ENCODE data around the gene MYL3.

MYL3 gene

DNA sequence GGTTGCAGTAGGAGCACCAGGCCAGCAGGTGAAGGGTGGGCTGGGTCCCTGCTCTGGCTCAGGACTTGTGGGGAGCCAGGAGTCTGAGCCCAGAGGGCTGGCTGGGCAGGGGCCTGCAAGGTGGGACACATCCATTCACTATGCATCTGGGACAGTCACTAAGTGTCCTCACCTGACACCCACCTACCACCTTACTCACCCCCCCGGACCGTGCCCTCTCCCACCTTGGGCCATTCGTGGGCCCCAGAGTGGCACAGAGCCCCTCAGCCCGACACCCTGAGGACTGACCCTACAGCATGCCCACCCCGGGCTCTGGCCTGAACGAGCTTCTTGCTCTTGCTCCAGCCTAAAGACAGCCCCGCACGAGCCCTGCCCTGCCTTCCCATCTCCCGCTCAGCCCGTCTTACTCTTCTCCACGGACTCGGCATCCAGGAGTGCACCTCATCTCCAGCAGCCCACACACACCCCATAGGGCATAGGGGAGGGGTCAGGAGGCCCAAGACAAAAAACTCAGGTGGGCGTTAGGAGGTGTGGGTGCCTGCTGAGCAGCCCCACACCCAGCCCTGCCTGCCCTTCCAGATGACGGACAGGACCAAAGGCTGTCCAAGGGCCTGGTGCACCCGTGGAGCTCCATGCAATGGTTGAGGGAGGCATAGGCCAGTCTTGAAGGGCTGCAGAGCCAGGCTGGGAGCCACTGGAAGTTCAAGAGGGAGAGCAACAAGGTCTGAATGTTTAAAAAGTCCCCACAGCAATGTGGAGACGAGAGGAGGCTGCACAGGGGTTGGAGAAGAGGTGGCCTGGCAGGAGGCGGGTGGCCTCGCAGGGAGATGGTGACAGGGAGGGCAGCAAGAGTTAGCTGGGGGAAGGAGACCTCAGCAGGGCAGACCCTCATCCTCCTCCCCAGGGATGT lies 41.3 kb upstream of the MYL3 start:
- TF ChIP-seq CTCF (IDR thresholded peaks at IDR 0.05; ENCODE audit: control extremely low read depth, extremely low read depth, low read depth, missing control alignments), result no peak
- POLR2A ChIA-PET, result no interaction called here
- CTCF ChIA-PET, result interaction anchor here (0.6 to 1.3 kb wide), 2 partner anchors 9 to 10 kb away, joined by 3 to 5 read pairs; no protein-coding TSS in a partner anchor
- no peak for DNase-seq (ENCODE audit: extremely low spot score)

- no peak for DNase-seq (ENCODE audit: extremely low spot score)
- ChIA-PET CTCF (interaction anchor here (0.6 to 1.4 kb wide), 2 partner anchors 8 to 36 kb away, joined by 3 read pairs; no protein-coding TSS in a partner anchor), POLR2A (no interaction called here)
- no peak for TF ChIP-seq CTCF (IDR thresholded peaks at IDR 0.05; ENCODE audit: control extremely low read depth, extremely low read depth, low read depth, missing control alignments)
These were observed 40.4 kb upstream of the MYL3 start for GRCh38 chr3:46903341-46904302.

GRCh38 chr3:46902188-46902631 lies 39.0 kb upstream of the MYL3 start:
- DNase-seq (ENCODE audit: extremely low spot score), result no peak
- TF ChIP-seq CTCF (IDR thresholded peaks at IDR 0.05; ENCODE audit: control extremely low read depth, extremely low read depth, low read depth, missing control alignments), result no peak
- CTCF ChIA-PET, result interaction anchor here (1.3 to 1.4 kb wide), 3 partner anchors 9 to 35 kb away, joined by 3 to 6 read pairs (median 4); no protein-coding TSS in a partner anchor
- POLR2A ChIA-PET, result no interaction called here

GRCh38 chr3:46901591-46902187 lies 38.4 kb upstream of the MYL3 start:
- TF ChIP-seq CTCF (IDR thresholded peaks at IDR 0.05; ENCODE audit: control extremely low read depth, extremely low read depth, low read depth, missing control alignments), result no peak
- no peak for DNase-seq (ENCODE audit: extremely low spot score)
- CTCF ChIA-PET, result interaction anchor here (0.9 to 3.3 kb wide), 7 partner anchors 8 to 196 kb away, joined by 3 to 21 read pairs (median 4); no protein-coding TSS in a partner anchor
- POLR2A ChIA-PET, result no interaction called here

DNA sequence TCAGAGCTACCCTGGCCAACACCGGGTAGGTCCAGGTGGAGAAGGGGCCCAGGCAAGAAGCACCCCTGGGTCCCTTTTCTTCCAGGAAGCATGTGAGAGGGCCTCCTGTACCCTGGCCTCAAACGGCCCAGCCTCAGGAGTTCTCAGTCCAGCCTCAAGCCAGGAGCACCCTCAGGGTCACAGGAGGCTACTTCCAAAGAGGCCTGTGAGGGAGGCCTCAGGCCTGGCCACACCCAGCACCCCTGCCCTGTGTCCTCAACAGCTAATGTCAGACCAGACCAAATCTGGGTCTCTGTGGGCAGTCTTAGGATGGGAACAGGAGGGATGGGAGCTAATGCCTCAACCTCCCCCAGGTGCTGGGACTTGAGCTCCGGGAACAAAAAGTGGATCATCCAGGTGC lies 37.8 kb upstream of the MYL3 start:
- DNase-seq (ENCODE audit: extremely low spot score), result no peak
- ChIA-PET POLR2A (no interaction called here), CTCF (interaction anchor here (0.9 to 3.3 kb wide), 5 partner anchors 8 to 196 kb away, joined by 3 to 21 read pairs (median 4); no protein-coding TSS in a partner anchor)
- no peak for TF ChIP-seq CTCF (IDR thresholded peaks at IDR 0.05; ENCODE audit: control extremely low read depth, extremely low read depth, low read depth, missing control alignments)
